GM20000 (cell line): ENCODE results near the gene SLC9A3.

Experiments used
- DNase-seq: peaks from one replicate; pipeline ENCODE4 v3.0.0; 2012; ENCODE audit warnings: low spot score
- TF ChIP-seq, protein P1 (sequence below): IDR thresholded peaks from 2 replicates; pipeline ENCODE4 v1.5.1; 2012; ENCODE audit warnings: mild to moderate bottlenecking, control low read depth; ENCODE audit errors: extremely low read depth, missing control alignments

SLC9A3 gene

DNA sequence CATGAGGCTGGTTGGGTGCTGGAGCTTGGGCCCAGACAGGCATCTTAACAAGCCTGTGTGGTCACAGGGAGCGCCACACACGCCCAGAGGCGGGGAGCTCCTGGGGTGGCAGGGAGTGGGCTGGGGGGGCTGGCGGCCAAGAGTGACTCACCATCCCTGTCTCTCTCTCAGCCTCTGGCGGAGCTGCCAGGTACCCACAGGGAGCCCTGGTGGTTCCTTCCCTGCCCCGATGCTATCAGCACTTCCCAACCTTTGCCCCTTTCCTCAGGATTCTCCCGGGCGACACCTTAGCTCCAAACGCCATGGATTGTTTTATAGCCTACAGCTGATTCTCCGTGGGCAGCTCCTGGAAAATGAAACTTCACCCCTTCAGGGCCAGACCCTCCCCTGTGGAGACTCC lies 5.5 kb downstream of the SLC9A3 start:
- TF ChIP-seq, protein P1, sequence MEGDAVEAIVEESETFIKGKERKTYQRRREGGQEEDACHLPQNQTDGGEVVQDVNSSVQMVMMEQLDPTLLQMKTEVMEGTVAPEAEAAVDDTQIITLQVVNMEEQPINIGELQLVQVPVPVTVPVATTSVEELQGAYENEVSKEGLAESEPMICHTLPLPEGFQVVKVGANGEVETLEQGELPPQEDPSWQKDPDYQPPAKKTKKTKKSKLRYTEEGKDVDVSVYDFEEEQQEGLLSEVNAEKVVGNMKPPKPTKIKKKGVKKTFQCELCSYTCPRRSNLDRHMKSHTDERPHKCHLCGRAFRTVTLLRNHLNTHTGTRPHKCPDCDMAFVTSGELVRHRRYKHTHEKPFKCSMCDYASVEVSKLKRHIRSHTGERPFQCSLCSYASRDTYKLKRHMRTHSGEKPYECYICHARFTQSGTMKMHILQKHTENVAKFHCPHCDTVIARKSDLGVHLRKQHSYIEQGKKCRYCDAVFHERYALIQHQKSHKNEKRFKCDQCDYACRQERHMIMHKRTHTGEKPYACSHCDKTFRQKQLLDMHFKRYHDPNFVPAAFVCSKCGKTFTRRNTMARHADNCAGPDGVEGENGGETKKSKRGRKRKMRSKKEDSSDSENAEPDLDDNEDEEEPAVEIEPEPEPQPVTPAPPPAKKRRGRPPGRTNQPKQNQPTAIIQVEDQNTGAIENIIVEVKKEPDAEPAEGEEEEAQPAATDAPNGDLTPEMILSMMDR: no peak
- no peak for DNase-seq

DNA sequence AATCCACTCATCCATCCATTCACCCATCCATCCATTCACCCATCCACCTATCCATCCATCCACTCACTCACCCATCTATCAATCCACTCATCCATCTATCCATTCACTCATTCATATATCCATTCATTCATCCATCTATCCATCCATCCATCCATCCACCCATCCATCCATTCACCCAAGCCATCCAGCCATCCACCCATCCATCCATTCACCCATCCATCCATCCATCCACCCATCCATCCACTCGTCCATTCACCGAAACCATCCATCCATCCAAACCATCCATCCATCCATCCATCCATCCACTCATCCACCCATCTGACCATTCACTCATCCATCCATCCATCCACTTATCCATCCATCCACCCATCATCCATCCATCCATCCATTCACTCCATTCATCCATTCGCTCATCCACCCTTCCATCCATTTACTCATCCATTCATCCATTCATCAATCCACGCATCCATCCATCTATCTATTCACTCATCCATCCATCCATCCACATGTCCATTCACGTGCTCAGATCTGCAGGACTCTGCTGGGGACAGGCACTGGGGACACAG lies 6.6 kb downstream of the SLC9A3 start:
- no peak for DNase-seq
- TF ChIP-seq, protein P1: no peak

DNA sequence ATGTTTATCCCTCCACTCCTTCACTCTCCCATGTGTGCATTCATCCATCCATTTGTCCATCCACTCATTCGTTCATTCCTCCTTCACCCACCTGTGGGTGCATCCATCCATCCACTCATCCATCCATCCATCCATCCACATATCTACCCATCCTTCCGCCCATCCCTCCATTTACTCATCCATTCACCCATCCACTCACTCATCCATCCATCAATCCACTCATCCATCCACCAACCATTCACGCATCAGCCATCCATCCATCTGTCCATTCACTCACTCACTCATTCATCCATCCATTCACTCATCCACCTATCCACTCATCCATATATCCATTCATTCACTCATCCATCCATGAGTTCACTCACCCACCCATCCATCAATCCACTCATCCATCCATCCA lies 7.3 kb downstream of the SLC9A3 start:
- no peak for DNase-seq
- TF ChIP-seq, protein P1: no peak

DNA sequence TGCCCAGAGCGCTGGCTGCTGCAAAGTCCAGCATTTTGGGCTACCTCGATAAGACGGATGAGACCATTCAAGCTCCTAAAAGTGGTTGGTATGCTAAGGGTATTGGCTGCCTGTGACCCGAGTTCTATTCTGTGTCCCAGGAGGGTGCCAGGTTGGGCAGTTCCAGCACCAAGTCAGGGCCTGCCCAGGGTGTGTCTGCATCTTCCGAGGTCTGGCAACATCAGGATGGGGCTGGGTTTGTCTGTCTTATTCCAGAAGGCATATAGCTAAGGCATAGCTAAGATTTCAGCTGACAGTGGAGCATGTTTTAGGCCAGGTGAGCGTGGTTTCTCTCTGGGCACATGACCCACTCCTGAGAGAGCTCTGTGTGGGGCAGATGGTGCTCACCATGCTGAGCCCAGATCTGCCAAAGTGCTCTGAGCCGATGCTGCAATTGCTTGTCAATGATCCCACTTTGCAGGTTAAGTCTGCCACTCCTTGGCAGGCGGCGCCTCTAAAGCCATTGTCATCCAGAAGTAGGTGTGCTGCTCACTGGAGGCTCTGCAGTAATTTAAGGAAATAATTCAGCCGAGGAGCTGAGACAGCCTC lies 7.8 kb downstream of the SLC9A3 start:
- TF ChIP-seq, protein P1: no peak
- no peak for DNase-seq

DNA sequence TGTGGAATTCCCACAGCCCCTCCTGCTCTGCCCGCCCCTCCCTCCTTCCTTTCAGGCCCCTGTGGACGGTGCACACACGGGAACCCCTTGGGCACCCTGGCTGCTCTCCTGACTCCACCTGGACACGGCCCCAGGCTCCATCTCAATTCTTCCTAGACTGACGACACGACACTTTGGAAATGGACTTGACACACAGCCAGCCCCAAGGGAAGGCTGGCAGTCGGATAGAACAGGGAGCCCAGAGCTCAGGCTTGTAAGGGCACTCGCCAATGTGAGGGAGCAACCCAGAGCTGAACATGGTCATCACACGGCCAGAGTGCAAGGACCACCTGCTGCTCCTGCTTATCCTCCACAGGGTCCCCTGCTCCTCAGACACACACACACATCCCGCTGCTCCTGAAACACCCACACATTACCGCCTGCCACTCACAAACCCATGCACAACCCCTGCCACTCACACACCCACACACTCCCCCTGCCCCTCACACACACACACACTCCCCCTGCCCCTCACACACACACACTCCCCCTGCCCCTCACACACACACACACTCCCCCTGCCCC lies 8.9 kb downstream of the SLC9A3 start:
- TF ChIP-seq, protein P1: no peak
- no peak for DNase-seq

DNA sequence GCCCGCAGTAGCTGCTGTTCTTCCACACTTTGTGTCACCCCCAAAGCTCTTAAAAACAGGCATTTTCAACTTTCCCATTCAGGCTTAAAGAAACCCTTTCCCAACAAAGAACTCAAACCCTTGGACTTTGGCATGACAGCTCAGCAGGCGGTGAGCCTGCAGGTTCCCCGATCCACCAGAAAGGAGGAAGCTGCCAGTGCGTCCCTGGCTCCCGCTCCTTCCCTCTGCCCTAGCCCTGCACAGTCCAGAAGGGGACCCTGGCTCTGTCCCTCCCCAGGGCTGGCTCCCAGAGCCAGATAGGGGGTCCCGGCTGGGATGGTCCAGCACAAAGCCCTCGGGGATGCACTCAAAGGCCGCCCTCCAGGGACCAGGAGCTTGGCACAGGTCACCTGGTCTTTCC lies 9.6 kb downstream of the SLC9A3 start:
- TF ChIP-seq, protein P1: no peak
- no peak for DNase-seq

DNA sequence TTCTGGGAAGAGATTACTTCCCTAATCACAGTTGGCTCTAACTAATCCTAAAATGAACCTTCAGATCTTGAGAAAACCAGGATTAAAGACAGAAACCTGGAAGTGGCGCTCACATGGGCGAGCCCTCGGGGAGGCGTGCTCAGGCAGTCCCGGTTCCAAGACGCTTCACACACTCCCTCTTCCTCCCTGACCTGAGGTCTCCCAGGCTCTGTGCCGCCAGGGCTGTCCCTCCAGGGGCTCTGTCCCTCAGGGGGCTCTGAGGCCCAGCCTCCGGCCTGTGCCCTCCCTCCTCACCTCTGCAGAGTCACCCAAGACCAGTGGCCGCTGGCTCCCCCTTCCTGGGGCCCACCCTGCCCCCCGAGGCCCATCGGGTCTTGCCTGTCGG lies 10.2 kb downstream of the SLC9A3 start:
- TF ChIP-seq, protein P1: no peak
- DNase-seq: no peak
